H1 (cell line): ENCODE measurements around the gene PIK3C2G. TPM values are rescaled to one million over a fixed set of nuclear protein-coding genes. Genes with fewer than 3 reads are reported as not detected.

Source experiments
- CTCF ChIA-PET: fragments of 300-600 bp; sonication (Branson Sonifier 250); formaldehyde crosslinking; loops from one replicate; lab custom pipeline; 2021; ENCODE audit not compliant: partially characterized antibody; lab: Charles Lee
- POLR2A ChIA-PET: fragments of 300-600 bp; sonication (Branson Sonifier 250); formaldehyde crosslinking; loops from one replicate; lab custom pipeline; 2021; ENCODE audit warnings: inconsistent platforms; ENCODE audit not compliant: partially characterized antibody; lab: Charles Lee
- DNase-seq, 2 experiments: peaks; one replicate each; pipeline versions ENCODE4 v3.0.0 to v3.0.0-alpha.2; 2010 to 2022; ENCODE audit warnings: low spot score in 2 of 2, low read depth in 1 of 2, mixed read lengths in 1 of 2
- FAIRE-seq: peaks from 2 replicates; lab custom pipeline; 2011; peaks lifted over from hg19 to GRCh38; lab: Jason Lieb, UNC
- H2AFZ ChIP-seq: 2 replicates; pipeline ENCODE4 v1.8.1; 2012; ENCODE audit warnings: low read length, inconsistent platforms
- H2AK5ac ChIP-seq: 2 replicates; pipeline ENCODE4 v1.6.1; 2013; ENCODE audit warnings: low read depth, low read length
- H2BK120ac ChIP-seq: replicated peaks from 2 replicates; pipeline ENCODE3; 2013; ENCODE audit warnings: low read depth, low read length, inconsistent platforms
- H2BK12ac ChIP-seq: 2 replicates; pipeline ENCODE4 v1.6.1; 2013; ENCODE audit warnings: low read depth, low read length
- H2BK15ac ChIP-seq: 2 replicates; pipeline ENCODE4 v1.6.1; 2013; ENCODE audit warnings: low read length
- H2BK20ac ChIP-seq: 2 replicates; pipeline ENCODE4 v1.6.1; 2013; ENCODE audit warnings: low read length
- H2BK5ac ChIP-seq: 2 replicates; pipeline ENCODE4 v1.6.1; 2013; ENCODE audit warnings: low read depth, low read length
- H3K14ac ChIP-seq: 2 replicates; pipeline ENCODE4 v1.6.1; 2013; ENCODE audit warnings: inconsistent platforms; ENCODE audit not compliant: insufficient read length
- H3K18ac ChIP-seq: 2 replicates; pipeline ENCODE4 v1.6.1; 2013; ENCODE audit warnings: low read length; ENCODE audit errors: extremely low read depth
- H3K23ac ChIP-seq: 2 replicates; pipeline ENCODE4 v1.6.1; 2013; ENCODE audit warnings: inconsistent platforms; ENCODE audit not compliant: insufficient read length
- H3K23me2 ChIP-seq: 2 replicates; pipeline ENCODE4 v1.6.1; 2013; ENCODE audit warnings: low read depth, low read length
- H3K27ac ChIP-seq: 2 replicates; pipeline ENCODE4 v1.6.1; 2011; ENCODE audit warnings: low read depth, low read length, inconsistent platforms
- H3K27me3 ChIP-seq, 4 experiments: replicated peaks in 1 of 4; 1 replicate in 1 of 4; 2 replicates in 3 of 4; pipeline versions ENCODE4 v1.6.1 to v1.8.1; 2011 to 2013; ENCODE audit warnings: low read length in 3 of 4, mild to moderate bottlenecking in 3 of 4, inconsistent platforms in 2 of 4, mixed read lengths in 2 of 4, moderate library complexity in 1 of 4; ENCODE audit not compliant: control insufficient read depth in 3 of 4, insufficient read depth in 3 of 4; ENCODE audit errors: extremely low read depth in 1 of 4
- H3K36me3 ChIP-seq, 4 experiments: 2 replicates each; pipeline versions ENCODE4 v1.6.1 to v1.8.1; 2011 to 2013; ENCODE audit warnings: mild to moderate bottlenecking in 4 of 4, low read length in 3 of 4, moderate library complexity in 2 of 4, control low read depth in 1 of 4, inconsistent platforms in 1 of 4; ENCODE audit not compliant: insufficient read depth in 4 of 4, control insufficient read depth in 2 of 4
- H3K4ac ChIP-seq: replicated peaks from 2 replicates; pipeline ENCODE3; 2013; ENCODE audit warnings: low read length, low read depth, mixed read lengths, inconsistent platforms; ENCODE audit not compliant: insufficient read length
- H3K4me1 ChIP-seq, 4 experiments: replicated peaks in 1 of 4; 1 replicate in 1 of 4; 2 replicates in 3 of 4; pipeline versions ENCODE4 v1.6.1 to v1.8.1; 2011 to 2013; ENCODE audit warnings: low read length in 3 of 4, inconsistent platforms in 2 of 4, mixed read lengths in 1 of 4; ENCODE audit not compliant: insufficient read depth in 4 of 4, control insufficient read depth in 3 of 4
- H3K4me2 ChIP-seq, 2 experiments: 2 replicates each; pipeline versions ENCODE4 v1.6.1 to v1.8.1; 2011 to 2013; ENCODE audit warnings: low read depth in 2 of 2, low read length in 2 of 2, control low read depth in 1 of 2, inconsistent platforms in 1 of 2, mild to moderate bottlenecking in 1 of 2; ENCODE audit not compliant: insufficient read depth in 1 of 2
- H3K4me3 ChIP-seq, 4 experiments: fragments of 200-600, 300-600 bp in 1 of 4; sonication (generic), shearing (Covaris generic), sonication (Bioruptor Twin) in 1 of 4; 2 replicates each; pipeline versions ENCODE4 v1.5.1 to v1.8.1; 2011 to 2016; ENCODE audit warnings: low read length in 4 of 4, low read depth in 3 of 4, control low read depth in 2 of 4, inconsistent platforms in 2 of 4, mild to moderate bottlenecking in 2 of 4, mixed read lengths in 1 of 4, moderate library complexity in 1 of 4; ENCODE audit not compliant: insufficient read depth in 2 of 4; ENCODE audit errors: extremely low read depth in 1 of 4
- H3K56ac ChIP-seq: replicated peaks from 2 replicates; pipeline ENCODE3; 2013; ENCODE audit warnings: low read depth, mild to moderate bottlenecking, mixed read lengths, low read length, inconsistent platforms; ENCODE audit not compliant: insufficient read length
- H3K79me1 ChIP-seq: 2 replicates; pipeline ENCODE4 v1.6.1; 2013; ENCODE audit warnings: low read depth, low read length, control low read depth
- H3K79me2 ChIP-seq, 2 experiments: 2 replicates each; pipeline versions ENCODE4 v1.6.1 to v1.8.1; 2012 to 2013; ENCODE audit warnings: low read length in 2 of 2, mild to moderate bottlenecking in 2 of 2, inconsistent platforms in 1 of 2; ENCODE audit not compliant: insufficient read depth in 2 of 2, control insufficient read depth in 1 of 2
- H3K9ac ChIP-seq, 4 experiments: replicated peaks in 1 of 4; 1 replicate in 1 of 4; 2 replicates in 3 of 4; pipeline versions ENCODE4 v1.6.1 to v1.8.1; 2011 to 2013; ENCODE audit warnings: low read depth in 3 of 4, low read length in 3 of 4, control low read depth in 2 of 4, mild to moderate bottlenecking in 2 of 4, moderate library complexity in 2 of 4, inconsistent platforms in 1 of 4; ENCODE audit errors: extremely low read depth in 1 of 4
- H3K9me3 ChIP-seq, 2 experiments: 2 replicates each; pipeline versions ENCODE4 v1.6.1 to v1.8.1; 2012 to 2013; ENCODE audit warnings: mild to moderate bottlenecking in 2 of 2, moderate library complexity in 2 of 2, control low read depth in 1 of 2, inconsistent platforms in 1 of 2, low read depth in 1 of 2, low read length in 1 of 2, mixed read lengths in 1 of 2; ENCODE audit not compliant: insufficient read depth in 2 of 2
- H4K20me1 ChIP-seq, 2 experiments: replicated peaks in 1 of 2; 2 replicates each; pipeline versions ENCODE3 to v1.8.1; 2011 to 2013; ENCODE audit warnings: inconsistent platforms in 2 of 2, low read length in 2 of 2, mild to moderate bottlenecking in 1 of 2; ENCODE audit not compliant: insufficient read depth in 2 of 2, control insufficient read depth in 1 of 2
- H4K5ac ChIP-seq: 2 replicates; pipeline ENCODE4 v1.6.1; 2013; ENCODE audit warnings: low read length, low read depth, mixed read lengths, inconsistent platforms; ENCODE audit not compliant: insufficient read length
- H4K8ac ChIP-seq: 2 replicates; pipeline ENCODE4 v1.8.0; 2013; ENCODE audit warnings: mild to moderate bottlenecking, moderate library complexity, low read length, inconsistent platforms; ENCODE audit not compliant: insufficient read depth; ENCODE audit errors: extremely low read depth
- H4K91ac ChIP-seq: replicated peaks from 2 replicates; pipeline ENCODE3; 2013; ENCODE audit warnings: low read length, mixed read lengths, inconsistent platforms; ENCODE audit not compliant: insufficient read length
- CBX5 ChIP-seq: fragments of 300-800, 300-1000 bp; sonication (generic); IDR thresholded peaks from 2 replicates; pipeline ENCODE4 v1.7.1; 2016; ENCODE audit warnings: antibody characterized with exemption, low read length, low read depth
- CTBP2 ChIP-seq: IDR thresholded peaks from 2 replicates; pipeline ENCODE4 v1.7.0; 2011; ENCODE audit warnings: borderline replicate concordance, mild to moderate bottlenecking, moderate library complexity, mixed read lengths, low read length; ENCODE audit not compliant: insufficient read depth, insufficient read length
- EGR1 ChIP-seq: IDR thresholded peaks from 2 replicates; pipeline ENCODE4 v1.6.1; 2011; ENCODE audit warnings: low read depth, low read length, borderline replicate concordance
- EP300 ChIP-seq, 2 experiments: IDR thresholded peaks; 1 replicate in 1 of 2; 2 replicates in 1 of 2; pipeline ENCODE4 v1.6.1; 2011 to 2012; ENCODE audit warnings: low read depth in 2 of 2, low read length in 2 of 2, mild to moderate bottlenecking in 2 of 2, borderline replicate concordance in 1 of 2, inconsistent platforms in 1 of 2, moderate library complexity in 1 of 2
- EZH2 ChIP-seq: fragments of 200-600 bp; sonication (generic); IDR thresholded peaks from 2 replicates; pipeline ENCODE4 v1.7.1; 2012; ENCODE audit warnings: low read depth, mild to moderate bottlenecking, moderate library complexity, low read length, inconsistent platforms; ENCODE audit not compliant: severe bottlenecking
- HDAC2 ChIP-seq, 2 experiments: fragments of 300-600 bp in 1 of 2; sonication (generic) in 1 of 2; IDR thresholded peaks; 2 replicates each; pipeline ENCODE4 v1.6.1; 2011 to 2012; ENCODE audit warnings: low read depth in 2 of 2, low read length in 2 of 2, mild to moderate bottlenecking in 2 of 2, moderate library complexity in 2 of 2, borderline replicate concordance in 1 of 2, inconsistent platforms in 1 of 2
- HDAC6 ChIP-seq: IDR thresholded peaks from one replicate; pipeline ENCODE4 v1.7.1; 2012; ENCODE audit warnings: low read depth, mild to moderate bottlenecking, inconsistent platforms, low read length, moderate library complexity
- NRF1 ChIP-seq: IDR thresholded peaks from 2 replicates; pipeline ENCODE4 v1.6.1; 2011; ENCODE audit warnings: mild to moderate bottlenecking, low read depth, low read length, improper control_type of control experiment
- RXRA ChIP-seq: IDR thresholded peaks from 2 replicates; pipeline ENCODE4 v1.6.1; 2011; ENCODE audit warnings: low read depth, mild to moderate bottlenecking, low read length, moderate library complexity; ENCODE audit not compliant: insufficient read depth
- SP4 ChIP-seq: IDR thresholded peaks from 2 replicates; pipeline ENCODE4 v1.6.1; 2012; ENCODE audit warnings: low read length, inconsistent platforms
- TAF7 ChIP-seq: optimal IDR thresholded peaks from 2 replicates; pipeline ENCODE3; 2011; ENCODE audit warnings: low read depth, mild to moderate bottlenecking, inconsistent platforms, low read length, moderate library complexity, borderline replicate concordance
- YY1 ChIP-seq: IDR thresholded peaks from 2 replicates; pipeline ENCODE4 v1.6.1; 2011; ENCODE audit warnings: low read depth, mild to moderate bottlenecking, low read length
- ZNF274 ChIP-seq: IDR thresholded peaks from 2 replicates; pipeline ENCODE4 v1.7.0; 2012; ENCODE audit warnings: low read length, borderline replicate concordance; ENCODE audit errors: extremely low read depth
- WGBS, 2 experiments: shearing (Covaris generic) in 1 of 2; methylation state at CpG; one replicate each; pipeline versions ENCODE4 v1.1.6 to v1.1.7; 2013 to 2015; ENCODE audit warnings: low lambda C conversion rate in 2 of 2, mixed read lengths in 2 of 2, inconsistent platforms in 1 of 2, low coverage in 1 of 2, missing lambda C conversion rate in 1 of 2; ENCODE audit not compliant: insufficient replicate concordance in 2 of 2, insufficient coverage in 1 of 2, insufficient read length in 1 of 2; ENCODE audit errors: extremely low coverage in 1 of 2, missing lambda C conversion rate in 1 of 2; 5-methylcytosine and 5-hydroxymethylcytosine counted together
- polyA plus RNA-seq, 7 experiments: library from polyadenylated mRNA; depleted of rRNA in 3 of 7; stranded (reverse) in 5 of 7; unstranded in 2 of 7; fragments of >200 nt in 5 of 7; fragments of 200-250 nt in 2 of 7; gene quantifications; 1 replicate in 5 of 7; 2 replicates in 1 of 7; 4 replicates in 1 of 7; pipeline versions ENCODE4 v1.2.1 to v1.2.3, GENCODE V29; 2011 to 2013; ENCODE audit warnings: missing spikeins in 2 of 7, mixed read lengths in 2 of 7
- total RNA-seq: library from RNA; stranded (reverse); fragmentation: NEBNext Ultra II Directional; extraction: Animal tissue kit (Norgen Biotek cat#: 25700); gene quantifications from 2 replicates; pipeline ENCODE4 v1.2.1, GENCODE V29; 2021

Gene PIK3C2G
- total and polyA plus RNA-seq, 2 of the 8 experiments (the other 6 are each of a cell fraction or from before 2014, with no cell fraction given): not detected

DNA sequence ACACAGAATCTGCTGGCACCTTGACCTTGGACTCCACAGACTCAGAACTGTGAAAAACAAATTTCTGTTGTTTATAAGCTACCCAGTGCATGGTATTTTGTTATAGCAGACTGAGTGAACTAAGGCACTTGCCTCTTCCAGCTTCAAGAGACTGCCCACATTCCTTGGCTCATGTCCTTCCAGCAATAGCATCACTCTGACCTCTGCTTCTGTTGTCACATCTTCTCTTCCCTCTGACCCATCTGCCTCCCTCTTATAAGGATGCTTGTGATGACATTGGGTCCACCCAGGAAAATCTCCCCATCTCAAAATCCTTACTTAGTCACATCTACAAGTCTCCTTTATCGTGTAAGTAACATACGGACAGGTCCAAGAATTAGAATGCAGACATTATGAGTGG lies 200.4 kb downstream of the PIK3C2G start:
- Histone ChIP-seq H3K4me1 (no peaks in the 10 kb centered on the region), H3K4me3 (no peak overlapping the region), H2AFZ (no peak overlapping the region), H3K23me2 (no peaks in the 10 kb centered on the region), H2BK15ac (no peak overlapping the region), H3K9ac (no peak overlapping the region), H3K23ac (no peak overlapping the region), H4K8ac (no peak overlapping the region), H3K79me1 (no peaks in the 10 kb centered on the region), H3K36me3 (no peaks in the 10 kb centered on the region), H2BK120ac (no peak overlapping the region), H3K4ac (no peak overlapping the region), H2BK20ac (no peak overlapping the region), H3K27ac (no peak overlapping the region), H4K5ac (no peak overlapping the region), H2BK12ac (no peak overlapping the region), H2AK5ac (no peak overlapping the region), H3K56ac (no peak overlapping the region), H2BK5ac (no peak overlapping the region), H3K79me2 (no peaks in the 10 kb centered on the region), H3K14ac (no peak overlapping the region), H4K91ac (no peak overlapping the region), H3K18ac (no peak overlapping the region), H3K9me3 (no peaks in the 10 kb centered on the region), H4K20me1 (no peaks in the 10 kb centered on the region), H3K4me2 (no peak overlapping the region), H3K27me3 (no peaks in the 10 kb centered on the region)
- 94% methylated on average over 2 of the region's 2 CpGs; no CpG with 5 or more reads in 1 of the 2 experiments for WGBS, 2 experiments
- TF ChIP-seq EGR1 (no peak), RXRA (no peak), HDAC2 (IDR thresholded peaks at IDR 0.05; ENCODE audit: borderline replicate concordance in 1 of 2, low read depth in 2 of 2, low read length in 2 of 2) (no peak), EZH2 (no peak), TAF7 (no peak), ZNF274 (no peak), CBX5 (no peak), CTBP2 (no peak), EP300 (IDR thresholded peaks at IDR 0.05; ENCODE audit: borderline replicate concordance in 1 of 2, low read depth in 2 of 2, low read length in 2 of 2) (no peak), YY1 (no peak), HDAC6 (no peak), NRF1 (no peak), SP4 (no peak)
- CTCF ChIA-PET: interaction anchor here (1.0 to 1.3 kb wide), 2 partner anchors 18 to 30 kb away, joined by 3 read pairs; no protein-coding TSS in a partner anchor
- FAIRE-seq (no peak), DNase-seq (no peak)
- POLR2A ChIA-PET: no interaction called here
